ENCODE results near the gene MAPK1. TPM values are rescaled to one million over a fixed set of nuclear protein-coding genes. Genes with fewer than 3 reads are reported as not detected.
"Not testable (repeated sequence)": the region's sequence is repeated elsewhere in the genome, so short reads cannot be mapped to it uniquely, and the experiment has no call there.

Gene MAPK1
- 51.9 TPM for polyA plus RNA-seq (2012; ENCODE audit: insufficient read depth, insufficient read length, low read depth)

DNA sequence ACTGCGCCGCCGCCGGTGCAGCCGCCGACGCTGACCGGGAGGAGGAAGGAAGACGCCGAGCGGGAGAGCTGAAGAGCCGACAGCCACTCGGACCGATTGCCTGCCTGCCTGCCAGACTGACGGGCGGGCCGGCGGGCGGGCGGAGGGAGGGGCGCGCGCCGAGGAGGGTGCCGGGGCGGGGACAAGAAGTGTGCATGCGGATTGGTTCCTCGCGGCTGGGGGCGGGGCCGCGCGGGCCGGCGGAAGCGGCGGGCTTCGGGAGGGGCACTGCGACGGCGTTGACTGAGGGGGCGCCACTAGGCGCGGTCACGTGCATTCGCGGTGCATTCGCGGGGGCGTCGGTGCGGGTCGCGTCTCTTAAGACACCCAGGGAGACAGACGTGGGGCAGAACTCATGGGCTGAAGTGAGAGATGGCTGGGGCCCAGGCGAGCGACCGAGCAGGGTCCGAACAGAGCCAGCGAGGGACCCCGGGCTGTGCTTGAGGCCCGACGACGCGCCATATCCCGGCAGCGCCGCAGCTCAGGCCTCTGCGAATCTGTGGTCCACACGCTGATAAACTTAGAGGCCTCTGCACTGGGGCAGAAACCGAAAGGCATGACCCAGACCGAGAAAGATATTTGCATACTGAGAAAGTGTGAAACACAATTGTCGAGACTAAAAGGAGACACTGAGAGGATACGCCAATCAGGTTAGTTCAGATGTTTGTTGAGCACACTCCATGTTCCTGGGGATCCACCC is at the start of gene MAPK1:
MAPK1 (minus strand) TSS at position 118 of the 739 bp plus-strand sequence. CDS start 205 bp downstream, outside the sequence.
- TF ChIP-seq, protein P1, sequence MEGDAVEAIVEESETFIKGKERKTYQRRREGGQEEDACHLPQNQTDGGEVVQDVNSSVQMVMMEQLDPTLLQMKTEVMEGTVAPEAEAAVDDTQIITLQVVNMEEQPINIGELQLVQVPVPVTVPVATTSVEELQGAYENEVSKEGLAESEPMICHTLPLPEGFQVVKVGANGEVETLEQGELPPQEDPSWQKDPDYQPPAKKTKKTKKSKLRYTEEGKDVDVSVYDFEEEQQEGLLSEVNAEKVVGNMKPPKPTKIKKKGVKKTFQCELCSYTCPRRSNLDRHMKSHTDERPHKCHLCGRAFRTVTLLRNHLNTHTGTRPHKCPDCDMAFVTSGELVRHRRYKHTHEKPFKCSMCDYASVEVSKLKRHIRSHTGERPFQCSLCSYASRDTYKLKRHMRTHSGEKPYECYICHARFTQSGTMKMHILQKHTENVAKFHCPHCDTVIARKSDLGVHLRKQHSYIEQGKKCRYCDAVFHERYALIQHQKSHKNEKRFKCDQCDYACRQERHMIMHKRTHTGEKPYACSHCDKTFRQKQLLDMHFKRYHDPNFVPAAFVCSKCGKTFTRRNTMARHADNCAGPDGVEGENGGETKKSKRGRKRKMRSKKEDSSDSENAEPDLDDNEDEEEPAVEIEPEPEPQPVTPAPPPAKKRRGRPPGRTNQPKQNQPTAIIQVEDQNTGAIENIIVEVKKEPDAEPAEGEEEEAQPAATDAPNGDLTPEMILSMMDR (IDR thresholded peaks at IDR 0.05; ENCODE audit: low read depth, low read length): peak; percentile 29
- 0 out of 2 replicates have a peak, but pooled peaks cover 3% of the 10 kb centered on the region for H3K4me1 ChIP-seq
- H3K9me3 ChIP-seq: no peaks in the 10 kb centered on the region
- H3K36me3 ChIP-seq: peaks cover 3% of the 10 kb centered on the region; the same call in 1 of the 2 replicates
- no peaks in the 10 kb centered on the region; the same call in 1 of the 2 replicates for H3K27me3 ChIP-seq
- DNase-seq: peak; percentile 96
- H3K4me3 ChIP-seq (ENCODE audit: low read depth, low read length): peak within 1 kb of the TSS; percentile 97

DNA sequence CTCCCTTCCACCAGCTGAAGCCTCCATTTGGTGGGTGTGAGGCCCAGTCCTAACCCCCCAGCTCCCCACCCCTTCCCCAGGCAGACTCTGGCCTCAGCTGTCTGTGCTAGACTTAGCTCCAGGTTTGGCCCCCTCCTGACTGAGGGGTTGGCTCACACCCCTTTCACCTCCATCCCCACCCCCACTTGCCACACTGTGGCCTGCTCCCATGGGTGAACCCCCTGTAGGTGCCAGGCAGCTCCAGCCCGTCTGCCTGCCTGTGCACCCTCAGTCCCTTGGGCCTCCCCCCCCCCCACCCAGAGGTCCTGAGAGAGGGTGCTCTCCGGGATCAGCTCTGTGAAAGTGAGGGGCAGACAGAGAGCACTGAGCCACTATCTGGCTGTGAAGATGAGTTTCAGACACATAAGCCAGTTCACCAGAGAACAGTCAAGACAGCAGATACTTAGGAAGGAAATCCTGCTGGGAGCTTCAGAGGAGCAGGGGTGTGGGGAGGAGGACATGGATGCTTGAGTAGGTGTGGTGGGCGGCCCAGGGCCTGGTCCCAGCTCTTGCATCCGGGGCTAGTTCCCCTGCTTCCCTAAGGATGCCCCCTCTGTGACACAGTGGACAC is 49.0 kb upstream of the MAPK1 start:
- DNase-seq: no peak
- no peaks in the 10 kb centered on the region for H3K9me3 ChIP-seq
- H3K4me3 ChIP-seq (ENCODE audit: low read depth, low read length): no peak overlapping the region
- H3K27me3 ChIP-seq: no peaks in the 10 kb centered on the region
- TF ChIP-seq, protein P1 (IDR thresholded peaks at IDR 0.05; ENCODE audit: low read depth, low read length): no peak
- H3K36me3 ChIP-seq: no peaks in the 10 kb centered on the region
- H3K4me1 ChIP-seq: no peaks in the 10 kb centered on the region

DNA sequence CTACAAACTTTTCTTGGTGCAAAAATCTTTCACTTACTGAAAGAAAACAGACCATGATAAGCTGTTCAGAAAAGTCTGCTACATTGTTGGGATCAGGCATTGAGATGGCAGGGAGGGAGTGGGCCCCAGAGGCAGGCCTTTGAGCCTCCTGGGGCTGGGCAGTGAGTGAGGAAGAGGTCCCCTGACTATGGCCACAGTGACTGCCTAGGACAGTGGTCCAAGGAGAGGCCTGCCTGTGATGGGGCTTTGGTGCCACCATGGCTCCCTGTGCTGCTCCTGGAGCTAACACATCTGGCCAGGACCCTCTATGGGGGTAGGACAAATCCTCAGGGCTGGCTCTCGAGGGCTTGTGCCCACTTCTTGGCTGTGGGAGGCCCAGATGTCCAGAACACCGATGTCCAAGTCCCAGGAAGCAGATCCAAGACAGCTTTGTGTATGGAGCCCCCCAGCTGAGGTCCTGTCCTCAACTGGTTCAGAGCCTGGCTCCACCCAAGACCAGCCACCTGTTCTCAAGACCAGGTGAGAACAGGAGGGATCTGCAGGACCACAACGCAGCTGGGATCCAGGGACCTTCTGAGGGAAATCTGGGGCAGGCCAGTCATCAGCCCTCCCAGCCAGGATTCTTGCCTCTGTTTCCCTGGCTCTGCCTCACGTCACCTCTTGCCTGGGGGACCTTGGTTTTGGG is 48.3 kb upstream of the MAPK1 start:
- H3K4me1 ChIP-seq: no peaks in the 10 kb centered on the region
- DNase-seq: no peak
- H3K27me3 ChIP-seq: no peaks in the 10 kb centered on the region
- no peak overlapping the region for H3K4me3 ChIP-seq (ENCODE audit: low read depth, low read length)
- TF ChIP-seq, protein P1 (IDR thresholded peaks at IDR 0.05; ENCODE audit: low read depth, low read length): no peak
- H3K36me3 ChIP-seq: no peaks in the 10 kb centered on the region
- H3K9me3 ChIP-seq: no peaks in the 10 kb centered on the region

DNA sequence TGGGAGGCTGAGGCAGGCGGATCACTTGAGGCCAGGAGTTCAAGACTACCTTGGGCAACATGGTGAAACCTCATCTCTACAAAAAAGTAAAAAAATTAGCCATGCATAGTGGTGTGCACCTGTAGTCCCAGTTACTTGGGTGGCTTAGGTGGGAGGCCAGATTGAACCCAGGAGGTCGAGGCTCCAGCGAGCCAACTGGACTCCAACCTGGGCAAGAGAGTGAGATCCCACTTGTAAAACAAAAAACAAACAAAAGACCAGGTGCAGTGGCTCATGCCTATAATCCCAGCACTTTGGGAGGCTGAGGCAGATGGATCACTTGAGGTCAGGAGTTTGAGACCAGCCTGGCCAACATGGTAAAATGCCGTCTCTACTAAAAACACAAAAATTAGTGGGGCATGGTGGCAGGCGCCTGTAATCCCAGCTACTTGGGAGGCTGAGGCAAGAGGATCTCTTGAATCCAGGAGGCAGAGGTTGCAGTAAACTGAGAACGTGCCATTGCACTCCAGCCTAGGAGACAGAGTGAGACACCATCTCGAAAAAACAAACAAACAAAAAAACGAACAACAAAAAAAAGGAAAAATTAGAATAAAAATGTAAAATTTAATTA is 46.7 kb upstream of the MAPK1 start:
- H3K4me1 ChIP-seq; H3K27me3 ChIP-seq; DNase-seq; H3K4me3 ChIP-seq (ENCODE audit: low read depth, low read length); H3K9me3 ChIP-seq; H3K36me3 ChIP-seq: not testable (repeated sequence)

DNA sequence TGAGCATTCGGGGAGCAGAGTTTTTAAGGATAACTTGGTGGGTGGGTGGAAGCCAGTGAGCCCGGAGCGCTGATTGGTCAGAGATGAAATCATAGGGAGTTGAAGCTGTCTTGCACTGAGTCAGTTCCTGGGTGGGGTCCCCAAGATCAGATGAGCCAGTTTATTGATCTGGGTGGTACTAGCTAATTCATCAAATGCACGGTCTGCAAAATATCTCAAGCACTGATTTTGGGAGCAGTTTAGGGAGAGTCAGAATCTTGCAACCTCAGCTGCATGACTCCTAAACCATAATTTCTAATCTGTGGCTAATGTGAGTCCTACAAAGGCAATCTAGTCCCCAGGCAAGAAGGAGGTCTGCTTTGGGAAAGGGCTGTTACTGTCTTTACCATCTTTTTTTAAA is 42.9 kb upstream of the MAPK1 start:
- H3K27me3 ChIP-seq; H3K4me3 ChIP-seq (ENCODE audit: low read depth, low read length); H3K36me3 ChIP-seq; DNase-seq; H3K9me3 ChIP-seq; H3K4me1 ChIP-seq: not testable (repeated sequence)

DNA sequence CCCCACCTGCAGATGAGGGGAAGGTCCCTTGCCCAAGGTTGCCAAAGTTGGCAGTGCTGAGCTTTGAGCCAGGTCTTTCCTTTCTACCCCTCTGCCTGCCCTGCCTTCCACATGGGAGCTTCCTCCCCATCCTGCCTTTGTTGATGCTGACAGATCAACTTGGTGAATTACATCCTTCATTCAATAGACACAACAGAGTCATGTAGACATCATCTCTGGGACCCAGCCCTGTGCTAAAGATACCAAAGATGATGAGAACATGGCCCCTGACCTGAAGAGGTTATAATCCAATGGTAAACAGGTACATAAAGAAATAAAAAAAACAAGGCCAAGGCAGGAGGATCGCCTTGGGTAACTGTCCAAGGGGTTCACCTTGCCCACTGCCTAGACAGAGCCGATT is 42.4 kb upstream of the MAPK1 start:
- H3K4me1 ChIP-seq: no peaks in the 10 kb centered on the region
- no peaks in the 10 kb centered on the region for H3K36me3 ChIP-seq
- no peak overlapping the region for H3K4me3 ChIP-seq (ENCODE audit: low read depth, low read length)
- no peak for DNase-seq
- H3K27me3 ChIP-seq: no peaks in the 10 kb centered on the region
- no peaks in the 10 kb centered on the region for H3K9me3 ChIP-seq
- TF ChIP-seq, protein P1 (IDR thresholded peaks at IDR 0.05; ENCODE audit: low read depth, low read length): no peak
